Skin of body (tissue), 2 donors: ENCODE data around the gene ADD2. TPM values are rescaled to one million over a fixed set of nuclear protein-coding genes. Genes with fewer than 3 reads are reported as not detected.

Source experiments
- DNase-seq: peaks from one replicate; lab custom pipeline; 2025; lab: John Stamatoyannopoulos, UW
- total RNA-seq: library from RNA; depleted of rRNA; stranded (reverse); fragments of >200 nt; gene quantifications from one replicate; pipeline ENCODE4 v1.2.3, GENCODE V29; 2014

Gene ADD2
- total RNA-seq, 1 donor from 2014 or later = 8.5 TPM

GRCh38 chr2:70675862-70676261 is 92.1 kb downstream of the ADD2 start:
- DNase-seq = no peak

DNA sequence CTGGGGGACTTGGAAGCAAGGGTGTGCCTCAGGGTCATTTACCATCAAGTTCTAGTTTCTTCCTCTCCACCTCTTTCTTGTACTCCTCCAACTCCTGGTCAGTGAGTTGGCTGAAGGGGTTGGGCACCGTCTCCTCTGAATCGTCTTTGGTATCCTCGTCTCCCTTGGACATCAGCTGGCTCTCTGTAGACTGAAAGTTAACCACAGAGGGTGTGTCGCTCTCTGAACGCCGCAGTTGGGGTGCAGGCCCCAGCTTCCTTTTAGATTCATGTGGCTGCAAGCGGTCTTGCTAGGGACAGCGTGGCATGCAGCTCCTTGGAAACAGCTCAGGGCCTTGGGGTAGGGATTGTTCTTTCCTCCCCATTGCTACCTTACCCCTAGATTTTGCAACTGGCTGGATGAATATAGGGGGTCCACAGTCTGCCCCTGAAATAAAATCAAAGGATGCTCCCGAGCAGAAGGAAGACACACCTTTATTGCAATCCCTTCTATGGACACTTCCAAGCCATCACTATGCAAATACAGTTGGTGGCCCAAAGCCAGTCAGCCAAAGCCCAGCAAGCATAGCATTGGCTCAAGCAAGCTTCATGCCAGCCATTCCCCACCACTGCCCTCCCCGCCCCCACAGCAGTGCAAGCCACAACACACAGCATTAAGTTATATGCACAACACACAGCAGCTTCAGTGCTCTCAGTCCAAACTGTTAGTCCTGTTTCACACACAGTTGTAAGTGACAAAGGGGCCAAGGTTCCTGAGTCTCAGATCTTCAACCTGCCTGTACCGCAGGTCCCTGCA is 93.2 kb downstream of the ADD2 start:
- no peak for DNase-seq

DNA sequence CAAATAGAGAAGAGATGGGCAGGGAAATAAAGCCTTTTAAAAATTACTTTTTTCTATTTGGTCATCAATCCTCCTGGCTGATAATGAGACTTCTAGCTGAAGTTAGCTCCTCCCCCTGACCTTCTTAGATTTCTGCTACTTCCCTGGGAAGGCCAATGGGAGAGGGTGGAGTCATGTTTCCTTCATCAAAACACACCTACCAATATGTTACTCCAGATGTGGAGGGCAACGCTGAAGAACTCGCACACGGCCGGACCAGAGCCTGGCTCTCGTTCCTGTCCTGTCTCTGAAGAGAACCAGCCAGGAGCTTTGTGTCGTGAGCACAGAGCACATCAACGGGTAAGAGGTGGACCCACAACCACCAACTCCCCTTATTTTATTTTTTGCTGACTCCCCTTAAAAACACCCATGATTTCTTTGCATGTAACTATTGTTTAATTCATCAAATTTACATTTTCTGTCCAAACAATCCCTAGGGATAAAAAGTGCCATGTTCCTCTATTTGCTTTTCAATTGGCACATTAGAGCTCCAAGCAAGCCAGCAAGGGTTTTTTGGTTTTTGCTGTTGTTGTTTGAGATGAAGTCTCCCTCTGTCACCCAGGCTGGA is 94.9 kb downstream of the ADD2 start:
- DNase-seq = no peak

GRCh38 chr2:70671092-70671675 is 96.8 kb downstream of the ADD2 start:
- DNase-seq = no peak

GRCh38 chr2:70670626-70671025 is 97.4 kb downstream of the ADD2 start:
- DNase-seq = no peak

DNA sequence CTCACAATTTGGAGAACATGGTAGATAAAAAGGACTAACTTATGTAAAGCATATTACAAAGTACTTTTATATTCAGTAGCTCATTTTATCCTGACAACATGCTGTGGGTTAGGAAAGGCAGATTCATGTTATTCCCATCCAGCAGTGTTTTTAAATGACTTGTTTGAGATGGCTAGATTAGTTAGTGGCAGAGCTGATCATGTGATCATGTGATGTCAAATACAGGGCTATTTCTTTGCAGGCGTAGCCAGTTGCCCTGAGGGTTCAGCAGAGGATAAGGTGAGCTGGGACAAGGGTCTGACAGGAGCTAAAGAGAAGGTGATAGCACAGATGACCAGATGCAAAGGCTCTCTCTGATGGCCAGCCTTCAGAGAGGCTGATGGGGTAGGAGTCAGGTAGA is 97.8 kb downstream of the ADD2 start:
- no peak for DNase-seq

DNA sequence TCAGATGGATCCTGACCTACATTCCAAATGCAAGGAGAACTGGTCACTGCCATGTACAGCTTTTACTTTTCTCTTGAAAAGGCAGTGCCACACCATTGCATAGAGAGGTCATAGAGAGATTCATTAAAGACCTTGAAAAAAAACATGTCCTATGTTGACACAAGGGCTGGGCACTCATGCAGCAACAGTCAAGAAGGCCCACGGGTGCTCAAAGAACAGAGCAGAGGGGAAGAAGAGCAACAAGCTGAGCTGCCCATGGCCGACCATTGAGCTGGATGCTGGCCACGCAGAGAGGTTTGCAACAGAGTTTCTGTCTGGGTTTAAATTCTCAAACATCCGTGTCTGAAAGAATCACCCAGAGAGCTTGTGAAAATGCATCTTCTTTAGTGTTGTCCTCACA is 99.1 kb downstream of the ADD2 start:
- DNase-seq = no peak

- DNase-seq = no peak
Observed at GRCh38 chr2:70668432-70668831, 99.6 kb downstream of the ADD2 start.

DNA sequence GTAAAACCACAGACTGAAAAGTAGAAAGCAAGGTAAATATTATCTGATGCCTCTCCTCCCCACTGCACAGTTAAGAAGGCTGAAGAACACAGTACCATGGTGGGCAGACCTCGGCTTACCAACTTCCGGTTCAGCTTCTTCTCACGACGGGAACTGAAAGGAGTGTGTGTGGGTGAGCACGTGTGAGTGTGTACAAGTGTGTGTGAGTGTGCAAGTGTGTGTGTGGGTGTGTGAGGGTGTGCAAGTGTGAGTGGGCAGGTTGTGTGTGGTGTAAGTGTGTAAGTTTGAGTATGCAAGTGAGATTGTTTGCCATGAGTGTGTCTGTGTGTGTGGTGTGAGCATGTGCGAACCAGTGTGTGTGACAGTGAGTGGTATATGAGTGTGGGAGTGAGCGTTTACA is 103.5 kb downstream of the ADD2 start:
- no peak for DNase-seq

GRCh38 chr2:70663411-70663810 is 104.6 kb downstream of the ADD2 start:
- no peak for DNase-seq

DNA sequence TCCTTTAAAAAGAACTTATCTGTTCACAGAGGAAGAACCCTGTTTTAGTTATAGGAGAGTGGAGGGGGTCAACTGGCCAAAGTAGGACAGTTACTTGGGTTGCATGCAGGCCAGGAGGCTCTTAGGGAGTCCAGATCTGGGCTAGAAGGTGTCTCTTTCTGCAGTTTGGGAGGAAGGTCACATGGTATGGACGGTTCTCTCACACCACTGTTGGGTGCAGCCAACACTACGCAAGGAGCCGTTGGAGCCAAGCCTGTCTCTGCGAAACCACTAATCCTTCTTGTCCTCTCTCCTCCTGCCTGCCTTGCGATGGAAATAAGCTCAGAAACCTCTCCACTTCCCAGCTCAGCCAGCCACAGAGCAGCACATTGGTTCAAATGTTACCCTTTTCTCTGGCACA is 108.4 kb downstream of the ADD2 start:
- no peak for DNase-seq

DNA sequence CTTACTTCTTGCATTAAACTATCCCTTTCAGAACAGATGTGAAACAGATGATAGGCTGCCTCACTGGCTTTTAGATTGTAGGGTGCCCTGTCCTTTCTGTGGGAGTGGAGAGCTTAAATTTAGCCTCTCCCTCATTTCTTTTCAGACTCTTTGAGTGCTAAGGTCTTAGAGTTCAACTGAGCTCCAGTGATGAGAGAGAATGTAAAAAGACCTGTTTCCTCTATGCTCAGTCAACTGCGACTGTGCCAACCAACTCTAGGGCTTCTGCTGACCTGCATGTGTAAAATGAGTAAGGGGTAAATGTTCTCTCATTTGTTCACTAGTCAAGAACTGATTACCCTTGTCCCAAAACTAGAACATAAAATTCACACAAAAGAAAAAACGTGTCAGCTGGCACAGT is 109.5 kb downstream of the ADD2 start:
- no peak for DNase-seq

- no peak for DNase-seq
Observed at GRCh38 chr2:70657246-70657645, 110.8 kb downstream of the ADD2 start.

- no peak for DNase-seq
Observed at GRCh38 chr2:70656421-70657010, 111.5 kb downstream of the ADD2 start.

- DNase-seq = no peak
Observed at GRCh38 chr2:70655786-70656185, 112.2 kb downstream of the ADD2 start.

GRCh38 chr2:70655211-70655610 is 112.8 kb downstream of the ADD2 start:
- peak; percentile 10 for DNase-seq

- DNase-seq = no peak
Observed at GRCh38 chr2:70651727-70652126, 116.3 kb downstream of the ADD2 start.

DNA sequence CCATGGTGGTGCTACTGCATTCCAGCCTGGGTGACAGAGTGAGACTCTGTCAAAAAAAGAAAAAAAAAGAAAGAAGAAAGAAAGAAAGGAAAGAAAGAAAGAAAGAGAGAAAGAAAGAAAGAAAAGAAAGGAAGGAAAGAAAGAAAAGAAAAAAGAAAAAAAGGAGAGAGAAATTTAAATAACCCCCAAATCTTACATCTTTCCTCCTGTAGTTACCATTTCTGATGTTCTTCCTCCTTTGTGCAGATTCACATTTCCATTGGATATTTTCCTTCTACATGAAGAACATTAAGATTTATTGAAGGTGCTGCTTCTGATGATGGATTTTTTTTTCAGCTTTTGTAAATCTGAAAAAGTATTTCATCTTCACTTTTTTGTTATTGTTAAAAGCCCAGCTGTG is 117.0 kb downstream of the ADD2 start:
- DNase-seq = no peak

- DNase-seq = no peak
Observed at GRCh38 chr2:70648961-70649360, 119.0 kb downstream of the ADD2 start.

- DNase-seq = no peak
Observed at GRCh38 chr2:70647873-70648481, 120.0 kb downstream of the ADD2 start.

DNA sequence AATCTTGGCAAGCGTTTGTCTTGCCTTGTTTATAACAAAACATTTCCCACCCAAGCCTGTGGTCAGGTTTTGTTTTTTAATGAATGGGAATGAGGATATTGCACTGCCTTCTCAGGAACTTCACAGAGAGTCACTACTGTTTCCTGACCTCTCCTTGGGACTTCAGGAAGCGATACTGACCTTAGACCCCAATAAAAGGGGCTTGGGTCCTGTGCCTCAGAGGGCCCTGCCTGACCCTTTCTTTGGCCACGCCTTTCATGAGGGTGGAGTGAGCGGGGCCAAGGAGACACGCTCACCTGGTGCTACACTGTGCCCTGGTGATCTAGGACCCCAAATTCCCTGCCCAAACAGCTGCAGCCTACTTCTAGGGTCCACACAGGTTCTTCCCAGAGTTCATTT is 121.6 kb downstream of the ADD2 start:
- no peak for DNase-seq
